Activated CD8-positive, alpha-beta T cell treated with anti-CD3 and anti-CD28 coated beads, Interleukin-2, amount 10 ng/mL, durations not matched to agents 7 days and 5 days (primary cell): Measurements from ENCODE around the gene NIBAN1. TPM values are rescaled to one million over a fixed set of nuclear protein-coding genes. Genes with fewer than 3 reads are reported as not detected.

Experiments
- total RNA-seq, 2 experiments: library from RNA; stranded (reverse); gene quantifications; one replicate each; pipeline ENCODE4 v1.2.3, GENCODE V29; 2021

The NIBAN1 gene
- total RNA-seq, 2 experiments from 2014 or later: 28.6 to 28.7 TPM

Other genes starting within 250 kb of the NIBAN1 start
- gene EDEM3, start 219.7 kb downstream of the NIBAN1 start, total RNA-seq: 10 to 100 TPM; 20.8 to 28.6 TPM
- 10 to 100 TPM; 18.6 to 22.5 TPM for gene RNF2, start 71.0 kb upstream of the NIBAN1 start, total RNA-seq
- 10 to 100 TPM; 20.5 to 21.4 TPM for gene TRMT1L, start 182.4 kb upstream of the NIBAN1 start, total RNA-seq
- gene SWT1, start 182.7 kb upstream of the NIBAN1 start, total RNA-seq: 1 to 10 TPM; 2.1 to 2.2 TPM